ENCODE measurements around the gene DYNLT5. TPM values are rescaled to one million over a fixed set of nuclear protein-coding genes. Genes with fewer than 3 reads are reported as not detected.
"Not testable (repeated sequence)": the region's sequence is repeated elsewhere in the genome, so short reads cannot be mapped to it uniquely, and the experiment has no call there.

DYNLT5 gene
- total RNA-seq, 1 experiment from 2014 or later = 1.3 TPM

- Mint-ChIP-seq H3K4me1 (no peaks in the 10 kb centered on the region), H3K27me3 (ENCODE audit: low read depth) (no peaks in the 10 kb centered on the region; the same call in 1 of the 2 replicates), H3K4me3 (no peak overlapping the region), H3K9me3 (peaks cover 33% of the 10 kb centered on the region), H3K27ac (no peak overlapping the region), H3K36me3 (peaks cover 24% of the 10 kb centered on the region)
- DNase-seq (ENCODE audit: low spot score) (no peak), ATAC-seq (no peak)
- POLR2A ChIA-PET = no interaction called here
- TF ChIP-seq ELF4 (CRISPR knock-in tag; IDR thresholded peaks at IDR 0.05; ENCODE audit: low read depth) (no peak), ZNF138 (CRISPR knock-in tag; conservative IDR thresholded peaks at IDR 0.05) (no peak), TCF7 (CRISPR knock-in tag; IDR thresholded peaks at IDR 0.05; ENCODE audit: low read depth) (no peak), TEAD4 (CRISPR knock-in tag; IDR thresholded peaks at IDR 0.05) (no peak), TP53 (CRISPR knock-in tag; IDR thresholded peaks at IDR 0.05) (no peak), MXD4 (CRISPR knock-in tag; IDR thresholded peaks at IDR 0.05; ENCODE audit: borderline replicate concordance) (no peak), JUN (CRISPR knock-in tag; IDR thresholded peaks at IDR 0.05) (no peak), STAT6 (CRISPR knock-in tag; conservative IDR thresholded peaks at IDR 0.05; ENCODE audit: low read depth) (no peak), MYBL2 (CRISPR knock-in tag; IDR thresholded peaks at IDR 0.05) (no peak), HMGA2 (CRISPR knock-in tag; IDR thresholded peaks at IDR 0.05) (no peak), ZNF532 (CRISPR knock-in tag; IDR thresholded peaks at IDR 0.05; ENCODE audit: borderline replicate concordance) (no peak), FOXK1 (CRISPR knock-in tag; IDR thresholded peaks at IDR 0.05) (no peak), ZNF281 (CRISPR knock-in tag; IDR thresholded peaks at IDR 0.05) (no peak)
- CTCF ChIA-PET = no interaction called here
Observed at GRCh38 chr1:66778969-66779368, 26.7 kb downstream of the DYNLT5 start.

- Mint-ChIP-seq H3K36me3 (peaks cover 29% of the 10 kb centered on the region), H3K27ac (no peak overlapping the region), H3K9me3 (peaks cover 38% of the 10 kb centered on the region), H3K27me3 (ENCODE audit: low read depth) (no peaks in the 10 kb centered on the region; the same call in 1 of the 2 replicates), H3K4me3 (no peak overlapping the region), H3K4me1 (no peaks in the 10 kb centered on the region)
- no peak for TF ChIP-seq RELA (CRISPR knock-in tag; IDR thresholded peaks at IDR 0.05; ENCODE audit: borderline replicate concordance)
- TF ChIP-seq HMGXB4 (CRISPR knock-in tag; IDR thresholded peaks at IDR 0.05) = no peak
- TF ChIP-seq FOXP1 (CRISPR knock-in tag; IDR thresholded peaks at IDR 0.05; ENCODE audit: borderline replicate concordance) = no peak
- TF ChIP-seq MAX (CRISPR knock-in tag; IDR thresholded peaks at IDR 0.05) = no peak
- ATAC-seq = no peak
- ChIA-PET CTCF (no interaction called here), POLR2A (no interaction called here)
- DNase-seq (ENCODE audit: low spot score) = no peak
Observed at GRCh38 chr1:66779475-66780078, 27.3 kb downstream of the DYNLT5 start.

GRCh38 chr1:66785800-66786199 lies 33.5 kb downstream of the DYNLT5 start:
- Mint-ChIP-seq H3K9me3 (peaks cover 23% of the 10 kb centered on the region), H3K36me3 (peaks cover 14% of the 10 kb centered on the region)
- POLR2A ChIA-PET; H3K4me1 Mint-ChIP-seq; ATAC-seq; H3K27ac Mint-ChIP-seq; H3K4me3 Mint-ChIP-seq; DNase-seq (ENCODE audit: low spot score); H3K27me3 Mint-ChIP-seq (ENCODE audit: low read depth); CTCF ChIA-PET: not testable (repeated sequence)

All from WTC11 (cell line).